Endometrium (tissue), 2 donors: ENCODE results near the gene C6orf132.

Experiments used
- FAIRE-seq: peaks from 2 replicates; lab custom pipeline; 2012; peaks lifted over from hg19 to GRCh38; lab: Jason Lieb, UNC
- donor health status: control.
- donor health status: control.

Gene C6orf132

GRCh38 chr6:42136508-42137193 is 5.8 kb downstream of the C6orf132 start:
- no peak for FAIRE-seq

- FAIRE-seq, result no peak
Observed at GRCh38 chr6:42135722-42136121, 6.7 kb downstream of the C6orf132 start.

- no peak for FAIRE-seq
Observed at GRCh38 chr6:42135161-42135560, 7.3 kb downstream of the C6orf132 start.

GRCh38 chr6:42133926-42134325 is 8.5 kb downstream of the C6orf132 start:
- no peak for FAIRE-seq

- FAIRE-seq, result no peak
Observed at GRCh38 chr6:42131531-42131930, 10.9 kb downstream of the C6orf132 start.

GRCh38 chr6:42129360-42129676 is 13.1 kb downstream of the C6orf132 start:
- FAIRE-seq, result no peak

GRCh38 chr6:42128460-42129359 is 13.7 kb downstream of the C6orf132 start:
- FAIRE-seq, result no peak

GRCh38 chr6:42125663-42126062 is 16.8 kb downstream of the C6orf132 start:
- no peak for FAIRE-seq

GRCh38 chr6:42125231-42125630 is 17.2 kb downstream of the C6orf132 start:
- FAIRE-seq, result no peak

- FAIRE-seq, result no peak
Observed at GRCh38 chr6:42124223-42124836, 18.1 kb downstream of the C6orf132 start.

- FAIRE-seq, result no peak
Observed at GRCh38 chr6:42123379-42124103, 18.9 kb downstream of the C6orf132 start.

GRCh38 chr6:42120895-42121865 is 21.2 kb downstream of the C6orf132 start:
- no peak for FAIRE-seq

- no peak for FAIRE-seq
Observed at GRCh38 chr6:42118162-42119001, 24.0 kb downstream of the C6orf132 start.

- FAIRE-seq, result no peak
Observed at GRCh38 chr6:42117843-42118161, 24.6 kb downstream of the C6orf132 start.

- FAIRE-seq, result no peak
Observed at GRCh38 chr6:42113936-42114636, 28.3 kb downstream of the C6orf132 start.

- FAIRE-seq, result no peak
Observed at GRCh38 chr6:42112351-42112750, 30.1 kb downstream of the C6orf132 start.

- FAIRE-seq, result no peak
Observed at GRCh38 chr6:42110683-42111082, 31.7 kb downstream of the C6orf132 start.

- FAIRE-seq, result no peak
Observed at GRCh38 chr6:42108071-42108470, 34.3 kb downstream of the C6orf132 start.

GRCh38 chr6:42106112-42107023 is 36.1 kb downstream of the C6orf132 start:
- no peak for FAIRE-seq
